K562 (cell line): ENCODE results near the gene SYNGR3.

Experiments
- CC2D1A ChIP-seq: fragments of 450-650 bp; IDR thresholded peaks from 2 replicates; pipeline ENCODE4 v1.6.1; 2017; ENCODE audit warnings: mild to moderate bottlenecking
- MED1 ChIP-seq: sonication (generic); formaldehyde crosslinking; IDR thresholded peaks from 2 replicates; pipeline ENCODE4 v1.8.1; 2023; ENCODE audit warnings: missing genetic modification reagents, borderline replicate concordance
- TCF7 ChIP-seq: sonication (generic); IDR thresholded peaks from 2 replicates; pipeline ENCODE4 v1.6.1; 2016; ENCODE audit warnings: antibody characterized with exemption, borderline replicate concordance

DNA sequence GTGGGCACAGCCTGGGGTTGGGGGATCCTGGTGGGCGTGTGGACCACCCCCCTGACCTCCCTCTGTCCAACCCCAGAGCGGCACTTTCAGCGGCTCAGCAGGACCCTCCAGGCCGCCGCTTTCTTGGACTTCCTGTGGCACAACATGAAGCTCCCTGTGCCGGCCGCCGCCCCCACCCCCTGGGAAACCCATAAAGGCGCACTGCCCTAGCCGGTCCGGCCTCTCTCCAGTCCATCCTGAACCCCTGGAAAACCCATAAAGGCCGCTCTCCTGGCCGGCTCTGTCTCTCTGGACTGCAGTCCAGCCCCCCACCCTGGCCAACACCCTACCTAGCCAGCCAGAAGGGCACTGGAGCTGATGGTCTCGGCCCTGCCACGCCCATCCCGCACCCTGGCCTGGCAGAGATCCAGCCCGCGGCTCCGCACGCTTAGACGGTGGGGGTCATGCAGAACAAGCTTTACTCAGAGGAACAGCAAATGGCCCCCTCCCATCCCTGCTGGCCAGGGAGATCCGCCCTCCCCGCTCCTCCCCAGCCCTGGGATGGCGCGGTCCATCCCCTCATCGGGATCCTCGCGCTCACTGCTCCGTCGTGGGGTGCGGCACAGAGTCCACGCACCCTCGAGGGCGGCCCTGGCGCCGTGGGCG lies 11.2 kb upstream of the SYNGR3 start:
- TF ChIP-seq TCF7 (no peak), CC2D1A (no peak), MED1 (CRISPR knock-in tag) (no peak)
